GM21390 (cell line): Measurements from ENCODE around the gene TMEM98.
"Not testable (repeated sequence)": the region's sequence is repeated elsewhere in the genome, so short reads cannot be mapped to it uniquely, and the experiment has no call there.

Source experiments
- ATAC-seq: cut with Tn5 transposase; IDR thresholded peaks from one replicate; pipeline ENCODE4 v1.9.1; 2021; ENCODE audit not compliant: unreplicated experiment

Gene TMEM98

GRCh38 chr17:32913593-32913992, 14.4 kb upstream of the TMEM98 start:
- ATAC-seq: no peak

- no peak for ATAC-seq
Observed at GRCh38 chr17:32914181-32914580, 13.8 kb upstream of the TMEM98 start.

- no peak for ATAC-seq
Observed at GRCh38 chr17:32915245-32915644, 12.7 kb upstream of the TMEM98 start.

DNA sequence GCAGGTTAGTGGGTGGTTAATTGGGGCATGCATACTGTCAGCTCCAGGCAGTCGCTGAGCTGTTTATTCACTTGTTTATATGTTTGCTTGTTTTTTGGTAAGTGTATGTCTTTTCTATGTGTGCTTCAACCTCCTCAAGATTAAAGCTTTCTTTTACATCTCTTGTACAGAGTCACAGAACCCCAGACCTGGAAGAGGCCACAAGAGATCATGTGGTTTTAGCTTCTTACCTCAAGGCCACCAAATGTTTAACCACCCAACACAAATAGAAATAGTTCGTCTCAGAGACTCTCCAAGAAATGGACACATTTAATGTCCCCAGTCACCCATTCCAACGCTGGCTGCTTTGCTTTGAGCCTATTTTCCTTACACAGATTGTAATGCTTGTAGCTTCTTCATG, 11.8 kb upstream of the TMEM98 start:
- ATAC-seq: no peak

DNA sequence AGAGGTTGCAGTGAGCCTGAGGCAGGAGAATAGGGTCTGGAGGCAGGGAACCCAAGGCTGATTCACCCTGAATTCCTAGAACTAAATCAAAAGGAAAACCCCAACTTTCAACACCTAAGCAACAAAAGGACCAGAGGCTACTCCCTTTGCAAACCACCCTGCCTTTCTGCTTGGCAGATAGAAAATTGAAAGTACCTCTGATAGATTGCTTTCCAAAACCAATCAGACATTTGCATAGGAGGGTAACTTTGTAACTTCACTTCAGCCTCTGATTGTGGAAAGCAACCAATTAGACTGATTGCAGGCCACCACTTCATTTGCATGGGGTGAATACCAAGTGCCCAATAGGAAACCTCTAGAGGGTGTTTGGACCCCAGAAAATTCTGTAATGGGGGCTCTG, 10.9 kb upstream of the TMEM98 start:
- no peak for ATAC-seq

GRCh38 chr17:32917842-32918241, 10.1 kb upstream of the TMEM98 start:
- ATAC-seq: no peak

- ATAC-seq: not testable (repeated sequence)
Observed at GRCh38 chr17:32919876-32920275, 8.1 kb upstream of the TMEM98 start.

- ATAC-seq: no peak
Observed at GRCh38 chr17:32920293-32920692, 7.7 kb upstream of the TMEM98 start.

DNA sequence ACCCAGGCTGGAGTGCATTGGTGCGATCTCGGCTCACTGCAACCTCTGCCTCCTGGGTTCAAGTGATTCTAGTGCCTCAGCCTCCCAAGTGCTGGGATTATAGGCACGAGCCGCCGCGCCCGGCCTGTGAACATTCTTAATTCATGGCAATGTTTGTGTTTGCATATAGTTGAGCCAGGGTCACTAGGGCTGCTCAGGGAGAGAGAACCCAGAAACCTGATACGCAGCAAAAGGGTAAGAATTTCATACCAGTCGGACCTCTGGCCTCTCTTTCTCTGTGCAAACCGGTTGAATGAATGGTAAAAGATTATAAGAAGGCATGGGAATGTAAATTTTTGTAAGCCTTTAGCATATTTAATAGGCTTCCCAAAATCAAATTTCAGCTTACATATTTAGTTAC, 6.9 kb upstream of the TMEM98 start:
- ATAC-seq: no peak

DNA sequence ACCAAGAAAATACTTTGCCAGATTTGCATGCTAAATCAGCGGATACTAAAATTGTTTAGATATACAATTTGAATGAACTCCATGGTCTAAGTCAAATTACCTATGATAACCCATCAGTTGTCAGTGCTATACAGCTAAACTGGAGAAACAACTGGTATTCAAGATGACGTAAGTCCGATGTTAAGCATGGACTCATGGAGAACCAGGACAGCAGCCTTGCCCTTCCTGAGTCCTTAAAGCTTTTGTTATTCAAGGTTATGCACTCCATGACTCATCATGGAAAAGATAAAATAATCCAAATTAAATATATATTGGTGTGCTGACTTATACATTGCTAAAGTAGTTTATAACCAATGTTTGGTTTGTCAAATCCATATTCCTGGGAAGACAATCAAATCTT, 4.0 kb upstream of the TMEM98 start:
- not testable (repeated sequence) for ATAC-seq

DNA sequence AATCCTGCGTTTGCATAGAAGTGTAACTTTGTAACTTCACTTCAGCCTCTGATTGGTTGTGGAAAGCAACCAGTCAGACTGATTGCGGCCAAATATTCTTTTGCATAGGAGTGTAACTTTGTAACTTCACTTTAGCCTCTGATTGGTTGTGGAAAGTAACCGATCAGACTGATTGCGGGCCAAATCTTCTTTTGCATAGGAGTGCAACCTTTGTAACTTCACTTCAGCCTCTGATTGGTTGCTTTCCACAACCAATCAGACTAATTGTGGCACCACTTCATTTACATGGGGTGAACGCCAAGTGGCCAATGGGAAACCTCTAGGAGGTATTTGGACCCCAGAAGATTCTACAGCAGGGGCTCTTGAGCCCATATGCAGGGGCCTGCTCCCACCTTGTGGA, 1.8 kb upstream of the TMEM98 start:
- no peak for ATAC-seq

DNA sequence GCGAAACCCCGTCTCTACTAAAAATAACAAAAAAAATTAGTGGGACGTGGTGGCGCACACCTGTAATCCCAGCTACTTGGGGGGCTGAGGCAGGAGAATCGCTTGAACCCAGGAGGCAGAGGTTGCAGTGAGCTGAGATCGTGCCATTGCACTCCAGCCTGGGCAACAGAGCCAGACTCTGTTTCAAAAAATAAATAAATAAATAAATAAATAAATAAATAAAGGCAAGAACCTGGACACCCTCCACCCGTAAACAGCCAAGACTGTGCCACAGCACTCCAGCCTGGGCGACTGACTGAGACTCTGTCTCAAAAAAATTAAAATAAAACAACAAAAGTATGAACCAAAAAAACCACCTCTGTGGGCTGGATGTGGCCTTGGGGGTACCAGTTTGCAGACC, 1.2 kb upstream of the TMEM98 start:
- not testable (repeated sequence) for ATAC-seq

DNA sequence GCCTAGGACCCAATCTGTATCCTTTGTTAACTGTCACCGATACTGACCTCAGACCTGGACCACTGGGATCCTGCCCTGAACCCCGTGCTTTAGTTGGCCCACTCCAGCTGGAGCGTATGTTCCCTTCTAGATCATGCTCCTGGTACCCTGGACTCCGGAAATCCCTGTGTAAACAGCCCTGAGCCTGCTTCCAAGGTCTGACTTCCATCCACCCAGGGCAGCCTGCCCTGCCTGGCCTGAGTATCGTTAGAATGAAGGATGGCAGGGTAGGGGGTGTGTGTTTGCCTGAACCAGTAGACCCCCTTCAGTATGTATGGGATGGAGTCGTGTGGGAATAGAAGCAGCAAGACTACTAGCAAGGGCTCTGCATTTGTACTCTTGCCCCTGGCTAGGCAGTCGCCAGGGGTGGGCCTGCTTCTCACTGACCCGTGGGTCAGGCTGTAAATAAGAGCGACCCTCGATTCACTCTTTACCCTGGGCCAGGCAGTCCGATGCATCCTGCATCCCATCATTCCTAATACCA, 691 bp upstream of the TMEM98 start:
- ATAC-seq: no peak

- ATAC-seq: no peak
Observed at GRCh38 chr17:32928586-32929535, 908 bp downstream of the TMEM98 start.

DNA sequence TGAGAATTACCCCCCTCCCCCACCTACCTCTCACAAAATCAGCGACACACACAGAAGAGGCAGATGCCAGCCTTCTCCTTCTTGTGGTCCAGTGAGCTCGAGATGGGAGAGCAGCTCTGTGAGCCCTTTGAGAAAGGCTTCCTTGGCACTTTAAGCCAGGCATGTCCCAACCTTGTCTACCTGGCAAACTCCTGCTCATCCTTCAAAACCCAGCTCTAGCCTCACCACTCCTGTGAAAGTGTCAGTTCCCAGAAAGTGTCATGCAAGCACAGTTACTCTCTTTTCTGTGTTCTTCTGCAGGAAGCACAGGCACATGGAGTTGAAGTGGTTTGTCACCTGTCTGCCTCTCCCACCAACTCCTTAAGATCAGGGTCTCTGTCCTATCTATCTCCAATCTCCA, 1.6 kb downstream of the TMEM98 start:
- no peak for ATAC-seq

DNA sequence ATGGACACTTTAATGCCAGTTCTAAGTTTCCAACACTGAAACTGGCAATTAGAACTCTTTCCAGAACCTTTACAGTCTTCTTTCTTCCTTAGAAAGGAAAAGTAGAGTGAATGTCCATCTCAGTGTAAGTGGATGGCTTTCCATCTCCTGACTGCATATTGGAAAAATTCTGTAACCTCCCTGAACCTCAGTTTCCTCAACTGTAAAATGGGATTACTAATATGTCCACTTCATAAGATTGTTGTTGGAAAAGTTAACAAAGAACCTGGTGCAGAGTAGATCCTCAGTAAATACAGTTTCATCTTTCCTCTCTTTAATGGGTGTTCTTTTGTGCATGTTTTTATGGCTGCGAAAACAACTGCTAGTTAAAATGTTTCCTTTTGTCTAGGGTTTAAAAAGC, 2.6 kb downstream of the TMEM98 start:
- no peak for ATAC-seq

DNA sequence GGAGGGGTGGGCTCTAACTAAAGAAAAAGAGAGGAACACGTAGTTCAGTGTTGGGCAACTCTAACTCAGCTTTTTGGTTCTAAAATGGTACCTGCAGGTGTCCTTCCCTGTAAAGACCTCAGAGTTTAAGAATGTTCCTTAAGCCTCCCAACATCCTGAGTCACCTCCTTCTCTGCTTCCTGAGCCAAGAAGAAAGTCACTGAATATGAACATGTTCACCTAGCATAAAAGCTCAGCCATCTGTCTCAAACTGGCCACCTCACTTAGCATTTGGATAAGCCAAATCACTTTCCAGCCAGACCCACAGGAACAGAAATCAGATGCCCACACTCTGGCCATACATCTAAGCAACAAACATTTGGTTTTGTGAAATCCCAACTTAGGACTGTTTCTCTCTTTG, 3.7 kb downstream of the TMEM98 start:
- ATAC-seq: no peak

DNA sequence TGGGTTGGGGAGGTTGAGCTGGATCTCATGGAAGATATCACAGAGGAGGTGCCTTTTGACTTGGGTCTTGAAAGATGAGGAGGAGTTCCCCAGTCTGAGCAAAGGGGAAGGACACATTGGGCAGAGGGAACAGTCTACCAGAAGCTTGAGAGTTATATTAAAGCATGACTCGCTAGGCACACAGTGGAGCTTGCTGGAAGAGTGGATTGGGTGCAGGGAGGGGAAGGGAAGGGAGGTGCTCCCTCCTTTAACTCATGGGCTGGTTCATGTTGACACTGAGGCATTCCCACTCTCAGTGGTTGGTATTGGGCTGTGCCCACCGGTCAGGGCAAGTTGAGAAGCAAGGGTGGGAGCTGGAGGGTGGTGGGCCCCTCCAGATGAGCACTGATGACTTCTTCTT, 5.9 kb downstream of the TMEM98 start:
- ATAC-seq: no peak

DNA sequence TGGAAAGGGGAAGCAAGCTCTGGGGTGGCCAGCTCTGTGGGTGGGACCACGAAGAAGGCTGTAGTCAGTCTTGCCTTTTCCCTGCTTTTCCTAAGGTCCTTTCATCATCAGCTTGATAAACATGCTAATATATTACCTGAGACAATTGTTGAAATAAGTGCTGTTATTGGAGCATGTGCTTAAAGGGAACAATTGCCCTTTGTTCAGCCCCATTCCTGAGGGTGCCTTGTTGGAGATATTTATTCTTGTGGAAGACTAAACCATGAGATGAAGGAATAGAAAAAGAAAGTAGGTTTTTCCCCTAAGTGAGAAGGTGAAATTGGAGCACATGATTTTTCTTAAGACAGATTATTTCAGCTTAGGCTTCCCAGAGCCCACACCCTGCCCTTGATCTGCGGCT, 7.8 kb downstream of the TMEM98 start:
- ATAC-seq: no peak

DNA sequence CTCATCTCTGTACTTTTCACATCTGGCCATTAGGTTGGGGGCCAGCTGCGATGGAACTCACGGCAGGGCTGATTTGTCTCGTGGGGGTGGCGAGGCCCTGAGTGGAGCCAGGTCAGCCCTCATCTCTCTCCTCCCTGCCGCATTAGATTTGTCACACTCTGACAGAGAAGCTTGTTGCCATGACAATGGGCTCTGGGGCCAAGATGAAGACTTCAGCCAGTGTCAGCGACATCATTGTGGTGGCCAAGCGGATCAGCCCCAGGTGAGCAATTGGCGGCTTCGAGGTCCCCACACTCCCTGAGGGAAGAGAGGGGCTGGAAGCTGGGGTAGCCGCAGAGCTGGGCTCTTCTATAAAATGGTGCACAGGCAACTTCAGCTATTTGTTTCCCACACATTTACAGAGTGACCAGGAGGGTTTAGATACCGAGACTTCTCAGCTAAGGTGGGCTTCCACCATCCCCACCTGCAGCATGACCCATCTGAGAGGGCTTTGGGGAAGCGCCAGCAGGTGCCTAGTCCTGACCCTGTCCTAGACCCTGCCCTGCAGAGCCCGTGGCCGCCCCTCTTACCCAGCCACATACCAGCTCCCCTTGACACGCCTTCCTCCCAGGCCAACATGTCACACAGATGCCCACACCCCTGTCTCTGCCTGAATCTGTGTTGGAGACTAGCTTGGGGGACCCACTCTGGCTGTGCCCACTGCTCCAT, 8.4 kb downstream of the TMEM98 start:
- ATAC-seq: no peak

- ATAC-seq: no peak
Observed at GRCh38 chr17:32936894-32937500, 9.0 kb downstream of the TMEM98 start.
